ENCODE data around the gene ARHGEF40.

- no peak for TF ChIP-seq CTCF (IDR thresholded peaks at IDR 0.05; ENCODE audit: borderline replicate concordance, extremely low read depth, low read length, poor library complexity, severe bottlenecking)
- TF ChIP-seq EZH2 (IDR thresholded peaks at IDR 0.05; ENCODE audit: borderline replicate concordance, low read depth, low read length, severe bottlenecking) = no peak
Measured at GRCh38 chr14:21096978-21097635, 27.0 kb downstream of the ARHGEF40 start.
